Endothelial cell of umbilical vein (primary cell): ENCODE measurements around the gene SCLY. TPM values are rescaled to one million over a fixed set of nuclear protein-coding genes. Genes with fewer than 3 reads are reported as not detected.

Source experiments
- BruUV-seq: library from RNA; stranded (reverse); fragments of 400-500 nt; replicated peaks from 2 replicates; lab custom pipeline; 2021; lab: Mats Ljungman, UMichigan
- CTCF ChIA-PET: fragments of 300-600, 350-600 bp; sonication (Branson Sonifier 250); formaldehyde crosslinking; loops from one replicate; lab custom pipeline; 2021; ENCODE audit warnings: antibody characterized with exemption, inconsistent platforms; lab: Charles Lee
- POLR2A ChIA-PET: fragments of 300-600, 350-600 bp; sonication (Branson Sonifier 250); formaldehyde crosslinking; loops from one replicate; lab custom pipeline; 2021; ENCODE audit warnings: antibody characterized with exemption, inconsistent platforms; lab: Charles Lee
- DNase-seq: peaks from one replicate; pipeline ENCODE4 v3.0.0-alpha.2; 2011; ENCODE audit warnings: low read depth, low spot score
- FAIRE-seq: peaks from 2 replicates; lab custom pipeline; 2011; peaks lifted over from hg19 to GRCh38; lab: Jason Lieb, UNC
- H2AFZ ChIP-seq: 2 replicates; pipeline ENCODE4 v1.6.0; 2012; ENCODE audit warnings: low read depth, low read length, control low read depth, inconsistent platforms
- H3K27ac ChIP-seq: 2 replicates; pipeline ENCODE4 v1.5.1; 2011; ENCODE audit warnings: low read depth, mild to moderate bottlenecking, control low read depth, low read length, moderate library complexity; ENCODE audit not compliant: insufficient read depth
- H3K27me3 ChIP-seq, 2 experiments: 2 replicates each; pipeline versions ENCODE4 v1.6.0 to v1.6.1; 2011; ENCODE audit warnings: low read length in 2 of 2, mixed read lengths in 1 of 2; ENCODE audit not compliant: control insufficient read depth in 2 of 2, insufficient read depth in 2 of 2
- H3K36me3 ChIP-seq, 2 experiments: 2 replicates in 1 of 2; 3 replicates in 1 of 2; pipeline ENCODE4 v1.5.1; 2011; ENCODE audit warnings: low read length in 2 of 2, mild to moderate bottlenecking in 1 of 2, moderate library complexity in 1 of 2; ENCODE audit not compliant: control insufficient read depth in 2 of 2, insufficient read depth in 2 of 2; ENCODE audit errors: extremely low read depth in 1 of 2
- H3K4me1 ChIP-seq: 3 replicates; pipeline ENCODE4 v1.5.1; 2011; ENCODE audit warnings: mild to moderate bottlenecking, low read length; ENCODE audit not compliant: control insufficient read depth, insufficient read depth; ENCODE audit errors: extremely low read depth
- H3K4me2 ChIP-seq: 2 replicates; pipeline ENCODE4 v1.6.1; 2011; ENCODE audit warnings: low read length, control low read depth, mixed read lengths; ENCODE audit not compliant: insufficient read depth
- H3K4me3 ChIP-seq, 3 experiments: fragments of 200-600 bp in 1 of 3; sonication (generic), shearing (Covaris generic) in 1 of 3; replicated peaks in 1 of 3; 2 replicates each; pipeline ENCODE4 v1.5.1; 2011 to 2016; ENCODE audit warnings: control low read depth in 3 of 3, low read length in 3 of 3, mild to moderate bottlenecking in 2 of 3, inconsistent platforms in 1 of 3, low read depth in 1 of 3, moderate library complexity in 1 of 3; ENCODE audit not compliant: insufficient read depth in 1 of 3
- H3K79me2 ChIP-seq: 2 replicates; pipeline ENCODE4 v1.6.0; 2012; ENCODE audit warnings: low read length, inconsistent platforms; ENCODE audit not compliant: control insufficient read depth, insufficient read depth
- H3K9ac ChIP-seq: replicated peaks from 2 replicates; pipeline ENCODE3; 2011; ENCODE audit warnings: low read length, control low read depth; ENCODE audit not compliant: insufficient read depth; ENCODE audit errors: extremely low read depth
- H3K9me1 ChIP-seq: replicated peaks from 3 replicates; pipeline ENCODE4 v1.6.0; 2011; ENCODE audit warnings: mild to moderate bottlenecking, low read length; ENCODE audit not compliant: control insufficient read depth, insufficient read depth; ENCODE audit errors: extremely low read depth
- H3K9me3 ChIP-seq: replicated peaks from 2 replicates; pipeline ENCODE4 v1.5.1; 2012; ENCODE audit warnings: low read length, inconsistent platforms; ENCODE audit not compliant: control insufficient read depth, insufficient read depth
- H4K20me1 ChIP-seq: replicated peaks from 2 replicates; pipeline ENCODE3; 2011; ENCODE audit warnings: mild to moderate bottlenecking, low read length; ENCODE audit not compliant: control insufficient read depth, insufficient read depth; ENCODE audit errors: extremely low read depth
- CTCF ChIP-seq, 2 donors: IDR thresholded peaks; 1 replicate in 1 of 2; 2 replicates in 1 of 2; pipeline ENCODE4 v1.5.1; 2011; ENCODE audit warnings: low read length in 2 of 2, mild to moderate bottlenecking in 2 of 2, moderate library complexity in 2 of 2, control low read depth in 1 of 2, inconsistent platforms in 1 of 2, low read depth in 1 of 2; ENCODE audit not compliant: insufficient read depth in 1 of 2; ENCODE audit errors: extremely low read depth in 1 of 2
- EZH2 ChIP-seq: IDR thresholded peaks from 2 replicates; pipeline ENCODE4 v1.6.1; 2012; ENCODE audit warnings: borderline replicate concordance, low read depth, mild to moderate bottlenecking, moderate library complexity, low read length, inconsistent platforms; ENCODE audit not compliant: severe bottlenecking
- FOS ChIP-seq: IDR thresholded peaks from 2 replicates; pipeline ENCODE4 v1.6.1; 2011; ENCODE audit warnings: mild to moderate bottlenecking, low read length, moderate library complexity, borderline replicate concordance; ENCODE audit not compliant: insufficient read depth
- GATA2 ChIP-seq: IDR thresholded peaks from 2 replicates; pipeline ENCODE4 v1.7.0; 2011; ENCODE audit warnings: low read depth, mild to moderate bottlenecking, moderate library complexity, mixed read lengths, low read length; ENCODE audit not compliant: insufficient read length, insufficient read depth
- JUN ChIP-seq: IDR thresholded peaks from 2 replicates; pipeline ENCODE4 v1.6.1; 2011; ENCODE audit warnings: borderline replicate concordance, low read depth; ENCODE audit not compliant: insufficient read length, insufficient read depth
- MAX ChIP-seq: IDR thresholded peaks from 2 replicates; pipeline ENCODE4 v1.6.1; 2011; ENCODE audit not compliant: insufficient read depth, insufficient read length
- MYC ChIP-seq: IDR thresholded peaks from one replicate; pipeline ENCODE4 v1.6.1; 2011; ENCODE audit warnings: mild to moderate bottlenecking, low read depth, low read length
- POLR2A ChIP-seq: IDR thresholded peaks from 2 replicates; pipeline ENCODE4 v1.6.1; 2012; ENCODE audit warnings: low read depth, mild to moderate bottlenecking, control low read depth, low read length
- POLR2AphosphoS5 ChIP-seq: IDR thresholded peaks from 2 replicates; pipeline ENCODE4 v1.6.1; 2012; ENCODE audit warnings: low read depth, mild to moderate bottlenecking, control low read depth, low read length, moderate library complexity; ENCODE audit not compliant: insufficient read depth
- dilution Hi-C: fragments of 300-500 bp; cut with MboI; formaldehyde crosslinking; loops from one replicate; pipeline ENCODE4 v1.15.0; 2019; ENCODE audit warnings: low sequenced_read_pairs; ENCODE audit not compliant: extremely low pct_ligation_motif_present
- intact Hi-C: fragments of 100-400 bp; cut with micrococcal nuclease; formaldehyde crosslinking; loops from one replicate; pipeline ENCODE4 v1.10.0; 2022
- polyA plus RNA-seq, 4 experiments: library from polyadenylated mRNA; depleted of rRNA in 3 of 4; stranded (reverse) in 3 of 4; unstranded in 1 of 4; fragments of >200 nt; gene quantifications; 2 replicates each; pipeline versions ENCODE4 v1.2.1 to v1.2.3, GENCODE V29; 2011 to 2012; ENCODE audit warnings: missing spikeins in 1 of 4
- total RNA-seq: library from RNA; stranded (reverse); gene quantifications from 2 replicates; pipeline ENCODE4 v1.2.3, GENCODE V29; 2021

SCLY gene
- total and polyA plus RNA-seq, 2 donors (not counting 3 experiments of a cell fraction or from before 2014, with no cell fraction given): 22.6 to 32.7 TPM

- CTCF ChIA-PET: no interaction called here
- no peak overlapping the region for H3K27ac ChIP-seq
- H3K27me3 ChIP-seq: no peaks in the 10 kb centered on the region
- H3K4me3 ChIP-seq: no peak overlapping the region
- H4K20me1 ChIP-seq: no peaks in the 10 kb centered on the region
- TF ChIP-seq EZH2: no peak
- TF ChIP-seq POLR2A: no peak
- no peak for TF ChIP-seq CTCF (IDR thresholded peaks at IDR 0.05; ENCODE audit: extremely low read depth in 1 of 2, insufficient read depth in 1 of 2, low read depth in 1 of 2, low read length in 2 of 2)
- no peak for TF ChIP-seq POLR2AphosphoS5
- no peak for TF ChIP-seq GATA2
- no peak for TF ChIP-seq MAX
- TF ChIP-seq MYC: no peak
- no peak for TF ChIP-seq JUN
- no peak for TF ChIP-seq FOS
- no peak overlapping the region for H3K9ac ChIP-seq
- no peaks in the 10 kb centered on the region for H3K4me1 ChIP-seq
- POLR2A ChIA-PET: no interaction called here
- no peak overlapping the region for H3K4me2 ChIP-seq
- FAIRE-seq (no peak), DNase-seq (no peak)
- H3K36me3 ChIP-seq: no peaks in the 10 kb centered on the region
- H3K79me2 ChIP-seq: no peaks in the 10 kb centered on the region
- dilution Hi-C loops (no loop called here), intact Hi-C loops (no loop called here)
- BruUV-seq: no TSS peak
- no peaks in the 10 kb centered on the region for H3K9me3 ChIP-seq
- H3K9me1 ChIP-seq: no peaks in the 10 kb centered on the region
- no peak overlapping the region for H2AFZ ChIP-seq
Measured at GRCh38 chr2:238131761-238132462, 71.1 kb downstream of the SCLY start.
